GM12892 (cell line): Measurements from ENCODE around the gene IMMP2L.

Experiments used
- POLR2A ChIP-seq: IDR thresholded peaks from 2 replicates; pipeline ENCODE4 v1.6.1; 2011; ENCODE audit warnings: low read depth, low read length, control low read depth
- POLR2AphosphoS5 ChIP-seq: IDR thresholded peaks from 2 replicates; pipeline ENCODE4 v1.6.1; 2011; ENCODE audit warnings: low read depth, low read length, control low read depth

- TF ChIP-seq POLR2A (no peak), POLR2AphosphoS5 (no peak)
Measured at GRCh38 chr7:110856704-110857103, 705.6 kb downstream of the IMMP2L start.
